ENCODE measurements around the gene RGS3.

DNA sequence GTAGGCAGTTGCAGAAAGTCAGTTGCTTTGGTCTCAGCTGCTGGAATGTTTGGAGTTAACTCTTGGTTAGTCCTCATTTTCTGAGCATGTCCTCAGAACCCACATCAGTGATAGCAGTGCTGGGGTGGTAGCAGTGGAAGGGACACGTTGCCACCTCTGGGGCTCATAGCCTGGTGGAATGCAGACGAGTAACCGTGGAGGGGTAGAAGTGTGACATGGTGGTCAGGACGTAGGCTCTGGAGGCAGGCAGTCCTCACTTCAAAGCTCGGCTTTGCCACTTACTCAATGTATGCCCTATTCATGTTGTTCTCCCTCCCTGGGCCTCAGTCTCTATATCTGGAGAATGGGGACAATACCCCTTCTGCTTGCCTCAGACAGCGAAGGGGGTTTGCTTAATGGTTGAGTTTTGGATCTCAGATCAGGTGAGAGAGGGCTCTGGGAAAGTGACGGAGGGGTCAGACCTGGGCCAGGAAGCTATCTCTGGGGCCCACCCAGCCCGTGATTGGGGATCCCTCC lies 62.8 kb downstream of the RGS3 start:
- TF ChIP-seq, protein P1, sequence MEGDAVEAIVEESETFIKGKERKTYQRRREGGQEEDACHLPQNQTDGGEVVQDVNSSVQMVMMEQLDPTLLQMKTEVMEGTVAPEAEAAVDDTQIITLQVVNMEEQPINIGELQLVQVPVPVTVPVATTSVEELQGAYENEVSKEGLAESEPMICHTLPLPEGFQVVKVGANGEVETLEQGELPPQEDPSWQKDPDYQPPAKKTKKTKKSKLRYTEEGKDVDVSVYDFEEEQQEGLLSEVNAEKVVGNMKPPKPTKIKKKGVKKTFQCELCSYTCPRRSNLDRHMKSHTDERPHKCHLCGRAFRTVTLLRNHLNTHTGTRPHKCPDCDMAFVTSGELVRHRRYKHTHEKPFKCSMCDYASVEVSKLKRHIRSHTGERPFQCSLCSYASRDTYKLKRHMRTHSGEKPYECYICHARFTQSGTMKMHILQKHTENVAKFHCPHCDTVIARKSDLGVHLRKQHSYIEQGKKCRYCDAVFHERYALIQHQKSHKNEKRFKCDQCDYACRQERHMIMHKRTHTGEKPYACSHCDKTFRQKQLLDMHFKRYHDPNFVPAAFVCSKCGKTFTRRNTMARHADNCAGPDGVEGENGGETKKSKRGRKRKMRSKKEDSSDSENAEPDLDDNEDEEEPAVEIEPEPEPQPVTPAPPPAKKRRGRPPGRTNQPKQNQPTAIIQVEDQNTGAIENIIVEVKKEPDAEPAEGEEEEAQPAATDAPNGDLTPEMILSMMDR (IDR thresholded peaks at IDR 0.05): no peak
- no peak for TF ChIP-seq POLR2A (IDR thresholded peaks at IDR 0.05)
